GM23338 (cell line): ENCODE measurements around the gene STK24. TPM values are rescaled to one million over a fixed set of nuclear protein-coding genes. Genes with fewer than 3 reads are reported as not detected.

Experiments used
- ATAC-seq: fragments of 200-7000 bp; cut with Tn5 transposase; 3 replicates; pipeline ENCODE4 v1.9.1; 2020
- DNase-seq: peaks from one replicate; pipeline ENCODE4 v3.0.0-alpha.2; 2015; ENCODE audit warnings: low spot score
- H2AFZ ChIP-seq: fragments of 200-600 bp; sonication (generic); 2 replicates; pipeline ENCODE4 v1.8.0; 2016; ENCODE audit warnings: antibody characterized with exemption, mild to moderate bottlenecking, moderate library complexity
- H3F3A ChIP-seq: fragments of 200-600 bp; sonication (generic); replicated peaks from 2 replicates; pipeline ENCODE4 v1.8.0; 2017; ENCODE audit warnings: antibody characterized with exemption, mixed run types, low read depth
- H3K27ac ChIP-seq: fragments of 200-600 bp; sonication (generic); 2 replicates; pipeline ENCODE4 v1.6.1; 2016; ENCODE audit warnings: low read depth
- H3K27me3 ChIP-seq: fragments of 200-600 bp; sonication (generic); 2 replicates; pipeline ENCODE4 v1.8.0; 2016; ENCODE audit warnings: mild to moderate bottlenecking, mixed run types, moderate library complexity; ENCODE audit not compliant: insufficient read depth
- H3K36me3 ChIP-seq: fragments of 200-600 bp; sonication (generic); 2 replicates; pipeline ENCODE4 v1.8.0; 2016; ENCODE audit warnings: mild to moderate bottlenecking; ENCODE audit not compliant: insufficient read depth
- H3K4me1 ChIP-seq: fragments of 200-600 bp; sonication (generic); 2 replicates; pipeline ENCODE4 v1.8.0; 2016; ENCODE audit warnings: mild to moderate bottlenecking, moderate library complexity; ENCODE audit not compliant: insufficient read depth
- H3K4me2 ChIP-seq: fragments of 200-600 bp; sonication (generic); 2 replicates; pipeline ENCODE4 v1.7.1; 2017; ENCODE audit warnings: mixed run types
- H3K4me3 ChIP-seq: fragments of 200-600 bp; sonication (generic); 2 replicates; pipeline ENCODE4 v1.6.1; 2016; ENCODE audit warnings: mixed run types
- H3K79me2 ChIP-seq: fragments of 200-600 bp; sonication (generic); replicated peaks from 2 replicates; pipeline ENCODE4 v1.8.0; 2017; ENCODE audit warnings: mild to moderate bottlenecking; ENCODE audit not compliant: insufficient read depth
- H3K9me2 ChIP-seq: fragments of 200-600 bp; sonication (generic); 2 replicates; pipeline ENCODE4 v1.8.0; 2017; ENCODE audit not compliant: insufficient read depth
- H4K20me1 ChIP-seq: fragments of 200-600 bp; sonication (generic); replicated peaks from 2 replicates; pipeline ENCODE4 v1.8.0; 2017; ENCODE audit warnings: mild to moderate bottlenecking; ENCODE audit not compliant: insufficient read depth
- H3K27ac Mint-ChIP-seq: 2 replicates; pipeline ENCODE4 v1.8.0; 2020; ENCODE audit warnings: inconsistent platforms, mild to moderate bottlenecking, moderate library complexity, mixed read lengths
- H3K27me3 Mint-ChIP-seq: 3 replicates; pipeline ENCODE4 v1.8.0; 2022; ENCODE audit warnings: low read depth, mild to moderate bottlenecking, moderate library complexity, mixed read lengths, inconsistent platforms; ENCODE audit not compliant: insufficient read depth, poor library complexity
- H3K36me3 Mint-ChIP-seq: 3 replicates; pipeline ENCODE4 v1.8.0; 2021; ENCODE audit warnings: low read depth, mild to moderate bottlenecking, inconsistent platforms, moderate library complexity, mixed read lengths
- H3K4me1 Mint-ChIP-seq: 3 replicates; pipeline ENCODE4 v1.8.0; 2020; ENCODE audit warnings: mild to moderate bottlenecking, inconsistent platforms, mixed read lengths
- H3K4me3 Mint-ChIP-seq: 3 replicates; pipeline ENCODE4 v1.8.0; 2021; ENCODE audit warnings: moderate library complexity, mild to moderate bottlenecking, inconsistent platforms, mixed read lengths
- H3K9me3 Mint-ChIP-seq: 3 replicates; pipeline ENCODE4 v1.8.0; 2020; ENCODE audit warnings: moderate library complexity, mild to moderate bottlenecking, inconsistent platforms, mixed read lengths
- CREB1 ChIP-seq: fragments of 250-450 bp; sonication (Bioruptor Pico); IDR thresholded peaks from 2 replicates; pipeline ENCODE4 v1.5.0; 2020; ENCODE audit warnings: low read depth, mild to moderate bottlenecking, moderate library complexity
- ETS1 ChIP-seq: IDR thresholded peaks from 2 replicates; pipeline ENCODE4 v1.6.1; 2016; ENCODE audit warnings: antibody characterized with exemption
- EZH2 ChIP-seq: fragments of 200-600 bp; sonication (generic); IDR thresholded peaks from one replicate; pipeline ENCODE4 v1.8.0; 2017; ENCODE audit warnings: antibody characterized with exemption, mild to moderate bottlenecking, low read depth; ENCODE audit not compliant: unreplicated experiment
- EZH2phosphoT487 ChIP-seq: fragments of 200-600 bp; sonication (generic); IDR thresholded peaks from one replicate; pipeline ENCODE4 v1.8.1; 2018; ENCODE audit warnings: antibody characterized with exemption; ENCODE audit not compliant: unreplicated experiment
- JUNB ChIP-seq: IDR thresholded peaks from one replicate; pipeline ENCODE4 v1.6.1; 2016; ENCODE audit warnings: antibody characterized with exemption; ENCODE audit not compliant: unreplicated experiment
- NANOG ChIP-seq: IDR thresholded peaks from 2 replicates; pipeline ENCODE4 v1.6.1; 2016; ENCODE audit warnings: antibody characterized with exemption, borderline replicate concordance
- POLR2AphosphoS5 ChIP-seq: IDR thresholded peaks from 2 replicates; pipeline ENCODE4 v1.6.1; 2016; ENCODE audit warnings: antibody characterized with exemption, low read depth
- STAT1 ChIP-seq: IDR thresholded peaks from one replicate; pipeline ENCODE4 v1.6.1; 2016; ENCODE audit warnings: antibody characterized with exemption; ENCODE audit not compliant: unreplicated experiment
- ZNF114 ChIP-seq: fragments of 250-450 bp; sonication (Bioruptor Pico); IDR thresholded peaks from 2 replicates; pipeline ENCODE4 v1.5.0; 2020; ENCODE audit warnings: mild to moderate bottlenecking, moderate library complexity
- ZNF462 ChIP-seq: fragments of 250-450 bp; sonication (Bioruptor Pico); IDR thresholded peaks from 2 replicates; pipeline ENCODE4 v1.5.0; 2020; ENCODE audit warnings: mild to moderate bottlenecking, moderate library complexity
- polyA plus RNA-seq: library from polyadenylated mRNA; unstranded; fragments of >200 nt; fragmentation: Nextera tagmentation; extraction: Ambion mirVana; gene quantifications from 2 replicates; pipeline ENCODE4 v1.2.1, GENCODE V29; 2016
- total RNA-seq: library from RNA; depleted of rRNA; stranded (reverse); fragments of >200 nt; shearing (Covaris generic); gene quantifications from 2 replicates; pipeline ENCODE4 v1.2.3, GENCODE V29; 2014
- TF ChIP-seq, protein P1 (sequence below): IDR thresholded peaks from one replicate; pipeline ENCODE4 v1.6.1; 2018; ENCODE audit warnings: antibody characterized with exemption; ENCODE audit not compliant: unreplicated experiment
- TF ChIP-seq, protein P2 (sequence below), 2 experiments: fragments of 200-600 bp in 1 of 2; sonication (generic) in 1 of 2; conservative IDR thresholded peaks; 2 replicates each; pipeline versions ENCODE4 v1.5.1 to v1.6.1; 2016 to 2017; ENCODE audit warnings: antibody characterized with exemption in 2 of 2, low read depth in 2 of 2, mild to moderate bottlenecking in 2 of 2, moderate library complexity in 1 of 2

STK24 gene
- total and polyA plus RNA-seq, 2 experiments from 2014 or later: 56.5 to 144 TPM

DNA sequence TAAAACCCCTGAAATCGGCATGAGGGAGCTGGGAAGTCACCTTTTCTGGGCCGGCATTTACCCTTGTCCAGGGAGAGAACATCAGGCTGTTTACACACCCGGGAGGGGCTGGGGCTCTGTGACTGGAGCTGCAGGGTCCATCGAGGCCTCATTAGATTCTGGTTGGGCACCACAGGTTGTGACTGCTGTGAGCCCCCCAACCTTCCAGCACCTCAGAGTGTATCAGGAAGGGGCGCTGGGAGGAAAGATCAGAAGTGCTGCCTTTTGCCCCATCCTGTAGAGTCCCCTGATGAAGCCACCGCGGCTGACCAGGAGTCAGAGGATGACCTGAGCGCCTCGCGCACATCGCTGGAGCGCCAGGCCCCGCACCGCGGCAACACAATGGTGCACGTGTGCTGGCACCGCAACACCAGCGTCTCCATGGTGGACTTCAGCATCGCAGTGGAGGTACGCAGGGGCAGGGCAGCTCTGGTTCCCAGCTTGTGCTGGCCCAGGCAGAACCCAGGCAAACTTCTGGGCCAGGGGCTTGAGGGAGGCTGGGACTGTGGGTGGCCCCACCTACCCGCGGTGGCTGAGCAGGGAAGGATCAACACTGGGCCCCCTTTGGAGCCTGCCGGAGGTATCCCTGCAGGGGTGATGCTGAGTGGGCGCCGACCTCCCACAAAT lies 136.4 kb downstream of the STK24 start:
- H3K36me3 Mint-ChIP-seq: peaks cover 19% of the 10 kb centered on the region
- H3K4me3 Mint-ChIP-seq: no peak overlapping the region

More for the DNA sequence above, 136.4 kb downstream of the STK24 start:
- Histone ChIP-seq H3K4me2 (no peak overlapping the region), H3K79me2 (no peaks in the 10 kb centered on the region), H4K20me1 (no peaks in the 10 kb centered on the region), H3K27me3 (no peaks in the 10 kb centered on the region), H3K27ac (no peak overlapping the region), H3K36me3 (no peaks in the 10 kb centered on the region), H3K9me2 (no peaks in the 10 kb centered on the region), H2AFZ (no peak overlapping the region), H3F3A (no peaks in the 10 kb centered on the region), H3K4me1 (peaks cover 5% of the 10 kb centered on the region), H3K4me3 (no peak overlapping the region)
- DNase-seq: no peak
- ATAC-seq: no peak
- TF ChIP-seq CREB1 (CRISPR knock-in tag) (no peak), JUNB (no peak), ZNF114 (CRISPR knock-in tag) (no peak), STAT1 (no peak), ZNF462 (CRISPR knock-in tag) (no peak), EZH2phosphoT487 (no peak), EZH2 (no peak), NANOG (no peak), ETS1 (no peak), POLR2AphosphoS5 (no peak)
- TF ChIP-seq, protein P1, sequence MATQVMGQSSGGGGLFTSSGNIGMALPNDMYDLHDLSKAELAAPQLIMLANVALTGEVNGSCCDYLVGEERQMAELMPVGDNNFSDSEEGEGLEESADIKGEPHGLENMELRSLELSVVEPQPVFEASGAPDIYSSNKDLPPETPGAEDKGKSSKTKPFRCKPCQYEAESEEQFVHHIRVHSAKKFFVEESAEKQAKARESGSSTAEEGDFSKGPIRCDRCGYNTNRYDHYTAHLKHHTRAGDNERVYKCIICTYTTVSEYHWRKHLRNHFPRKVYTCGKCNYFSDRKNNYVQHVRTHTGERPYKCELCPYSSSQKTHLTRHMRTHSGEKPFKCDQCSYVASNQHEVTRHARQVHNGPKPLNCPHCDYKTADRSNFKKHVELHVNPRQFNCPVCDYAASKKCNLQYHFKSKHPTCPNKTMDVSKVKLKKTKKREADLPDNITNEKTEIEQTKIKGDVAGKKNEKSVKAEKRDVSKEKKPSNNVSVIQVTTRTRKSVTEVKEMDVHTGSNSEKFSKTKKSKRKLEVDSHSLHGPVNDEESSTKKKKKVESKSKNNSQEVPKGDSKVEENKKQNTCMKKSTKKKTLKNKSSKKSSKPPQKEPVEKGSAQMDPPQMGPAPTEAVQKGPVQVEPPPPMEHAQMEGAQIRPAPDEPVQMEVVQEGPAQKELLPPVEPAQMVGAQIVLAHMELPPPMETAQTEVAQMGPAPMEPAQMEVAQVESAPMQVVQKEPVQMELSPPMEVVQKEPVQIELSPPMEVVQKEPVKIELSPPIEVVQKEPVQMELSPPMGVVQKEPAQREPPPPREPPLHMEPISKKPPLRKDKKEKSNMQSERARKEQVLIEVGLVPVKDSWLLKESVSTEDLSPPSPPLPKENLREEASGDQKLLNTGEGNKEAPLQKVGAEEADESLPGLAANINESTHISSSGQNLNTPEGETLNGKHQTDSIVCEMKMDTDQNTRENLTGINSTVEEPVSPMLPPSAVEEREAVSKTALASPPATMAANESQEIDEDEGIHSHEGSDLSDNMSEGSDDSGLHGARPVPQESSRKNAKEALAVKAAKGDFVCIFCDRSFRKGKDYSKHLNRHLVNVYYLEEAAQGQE: no peak
- TF ChIP-seq, protein P2, sequence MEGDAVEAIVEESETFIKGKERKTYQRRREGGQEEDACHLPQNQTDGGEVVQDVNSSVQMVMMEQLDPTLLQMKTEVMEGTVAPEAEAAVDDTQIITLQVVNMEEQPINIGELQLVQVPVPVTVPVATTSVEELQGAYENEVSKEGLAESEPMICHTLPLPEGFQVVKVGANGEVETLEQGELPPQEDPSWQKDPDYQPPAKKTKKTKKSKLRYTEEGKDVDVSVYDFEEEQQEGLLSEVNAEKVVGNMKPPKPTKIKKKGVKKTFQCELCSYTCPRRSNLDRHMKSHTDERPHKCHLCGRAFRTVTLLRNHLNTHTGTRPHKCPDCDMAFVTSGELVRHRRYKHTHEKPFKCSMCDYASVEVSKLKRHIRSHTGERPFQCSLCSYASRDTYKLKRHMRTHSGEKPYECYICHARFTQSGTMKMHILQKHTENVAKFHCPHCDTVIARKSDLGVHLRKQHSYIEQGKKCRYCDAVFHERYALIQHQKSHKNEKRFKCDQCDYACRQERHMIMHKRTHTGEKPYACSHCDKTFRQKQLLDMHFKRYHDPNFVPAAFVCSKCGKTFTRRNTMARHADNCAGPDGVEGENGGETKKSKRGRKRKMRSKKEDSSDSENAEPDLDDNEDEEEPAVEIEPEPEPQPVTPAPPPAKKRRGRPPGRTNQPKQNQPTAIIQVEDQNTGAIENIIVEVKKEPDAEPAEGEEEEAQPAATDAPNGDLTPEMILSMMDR (conservative IDR thresholded peaks at IDR 0.05; ENCODE audit: low read depth in 2 of 2): no peak
- peaks cover 23% of the 10 kb centered on the region for H3K27me3 Mint-ChIP-seq
- H3K4me1 Mint-ChIP-seq: peaks cover 10% of the 10 kb centered on the region
- H3K27ac Mint-ChIP-seq: no peak overlapping the region
- no peaks in the 10 kb centered on the region; the same call in 2 of the 3 replicates for H3K9me3 Mint-ChIP-seq
